Measurements from ENCODE around the gene NCBP2.
A peak's percentile ranks its signal among the peaks of the same experiment; 100 is the strongest.

NCBP2 gene

GRCh38 chr3:196942226-196942914, at the start of gene NCBP2:
NCBP2 (minus strand) TSS chr3:196942528; CDS start chr3:196942503, 25 bp downstream.
- DNase-seq (ENCODE audit: extremely low read depth, low read depth): peak; percentile 94
- TF ChIP-seq CTCF (IDR thresholded peaks at IDR 0.05; ENCODE audit: low read depth, low read length): peak; percentile 68

- no peak; the same call in 1 of the 2 replicates for TF ChIP-seq CTCF (IDR thresholded peaks at IDR 0.05; ENCODE audit: low read depth, low read length)
- DNase-seq (ENCODE audit: extremely low read depth, low read depth): no peak
These were observed 49.5 kb upstream of the NCBP2 start for GRCh38 chr3:196991581-196992460.

DNA sequence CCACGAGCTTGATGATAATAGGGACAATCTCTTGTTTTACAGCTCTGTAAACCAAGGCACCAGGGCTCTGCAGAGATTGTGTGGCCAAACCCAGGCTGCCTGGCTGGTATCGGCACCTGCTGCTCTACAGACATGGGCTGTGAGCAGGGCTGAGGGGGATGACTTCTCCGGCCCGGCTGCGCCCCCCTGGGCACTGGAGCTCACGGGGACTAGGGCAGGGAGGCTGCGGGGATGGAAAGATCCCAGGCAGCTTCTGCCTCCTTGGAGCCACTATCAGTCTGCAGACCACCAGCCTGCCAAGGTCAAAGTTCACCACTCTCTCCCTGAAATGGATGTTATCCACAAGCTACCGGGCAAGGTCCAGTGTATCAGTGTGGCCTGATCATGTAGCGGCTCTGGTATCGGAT, 48.3 kb upstream of the NCBP2 start:
- DNase-seq (ENCODE audit: extremely low read depth, low read depth): no peak

DNA sequence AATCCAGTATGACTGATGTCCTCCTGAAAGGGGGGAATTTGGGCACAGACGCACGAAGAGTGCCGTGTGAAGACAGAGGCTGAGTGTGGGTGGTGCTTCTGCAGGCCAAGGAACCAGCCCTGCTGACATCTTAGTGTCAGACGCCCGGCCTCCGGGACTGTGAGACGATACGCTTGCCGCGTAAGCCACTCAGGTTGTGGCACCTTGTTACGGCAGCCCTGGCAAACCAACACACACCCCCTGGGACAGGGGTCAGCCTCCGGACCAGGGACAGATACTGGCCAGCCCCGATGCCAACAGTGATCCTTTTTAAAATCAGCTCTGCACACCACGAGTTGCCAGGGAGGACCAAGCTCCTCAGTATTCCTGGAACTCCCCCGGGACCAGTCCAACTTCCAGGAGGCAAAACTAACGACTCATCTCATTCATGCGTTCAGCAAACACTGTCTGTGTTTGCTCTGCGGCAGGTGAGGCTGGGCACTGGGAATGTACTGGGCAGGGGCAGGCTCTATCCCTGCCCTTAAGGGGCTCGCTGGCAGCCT, 47.5 kb upstream of the NCBP2 start:
- no peak for DNase-seq (ENCODE audit: extremely low read depth, low read depth)
- no peak for TF ChIP-seq CTCF (IDR thresholded peaks at IDR 0.05; ENCODE audit: low read depth, low read length)

More for the DNA sequence above, 48.3 kb upstream of the NCBP2 start:
- no peak for TF ChIP-seq CTCF (IDR thresholded peaks at IDR 0.05; ENCODE audit: low read depth, low read length)

DNA sequence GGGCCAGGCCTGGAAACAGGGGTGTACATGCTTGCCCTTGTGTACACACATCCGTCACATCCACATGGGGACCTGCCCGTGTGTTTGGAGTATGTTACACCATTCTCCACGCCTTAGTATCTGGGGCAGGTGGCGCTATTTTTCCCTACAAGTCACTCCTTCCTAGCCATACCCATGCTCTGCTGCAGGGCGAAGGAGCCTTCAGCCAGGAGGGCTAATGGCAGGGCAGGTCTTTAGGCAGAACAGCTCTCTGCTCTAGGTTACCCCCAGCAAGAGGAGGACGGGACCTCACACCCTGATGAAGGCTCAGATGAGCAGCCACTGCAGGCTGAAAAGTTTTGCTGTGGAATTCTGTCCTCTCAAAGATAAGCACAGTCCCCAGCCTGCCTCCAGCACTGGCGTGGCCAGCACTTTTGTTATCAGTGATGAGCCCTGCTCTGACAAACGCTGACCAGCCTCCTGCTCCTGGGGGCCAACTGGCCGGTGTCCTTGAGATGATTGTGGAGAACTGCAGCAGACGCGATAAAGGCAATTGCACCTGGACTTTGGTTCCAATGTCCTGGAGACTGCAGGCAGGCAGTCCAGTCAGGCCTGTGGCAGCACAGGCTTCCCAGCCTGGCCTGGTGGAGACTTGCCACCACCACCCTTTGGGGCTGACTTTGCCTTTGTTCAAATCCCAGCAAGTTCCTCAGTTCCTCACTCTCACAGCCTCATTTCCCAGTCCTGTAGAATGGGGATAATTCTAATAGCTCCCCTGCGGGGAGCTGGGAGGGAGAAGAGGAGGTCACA, 46.1 kb upstream of the NCBP2 start:
- no peak; the same call in 1 of the 2 replicates for TF ChIP-seq CTCF (IDR thresholded peaks at IDR 0.05; ENCODE audit: low read depth, low read length)
- no peak for DNase-seq (ENCODE audit: extremely low read depth, low read depth)

GRCh38 chr3:196987022-196987421, 44.7 kb upstream of the NCBP2 start:
- TF ChIP-seq CTCF (IDR thresholded peaks at IDR 0.05; ENCODE audit: low read depth, low read length): no peak
- no peak for DNase-seq (ENCODE audit: extremely low read depth, low read depth)

Measured in AG09319 (cell line).